ENCODE data around the gene GPR162. TPM values are rescaled to one million over a fixed set of nuclear protein-coding genes. Genes with fewer than 3 reads are reported as not detected.

The GPR162 gene
- total and polyA plus RNA-seq, 4 experiments from 2014 or later, result 0.32 TPM; not detected in 3

DNA sequence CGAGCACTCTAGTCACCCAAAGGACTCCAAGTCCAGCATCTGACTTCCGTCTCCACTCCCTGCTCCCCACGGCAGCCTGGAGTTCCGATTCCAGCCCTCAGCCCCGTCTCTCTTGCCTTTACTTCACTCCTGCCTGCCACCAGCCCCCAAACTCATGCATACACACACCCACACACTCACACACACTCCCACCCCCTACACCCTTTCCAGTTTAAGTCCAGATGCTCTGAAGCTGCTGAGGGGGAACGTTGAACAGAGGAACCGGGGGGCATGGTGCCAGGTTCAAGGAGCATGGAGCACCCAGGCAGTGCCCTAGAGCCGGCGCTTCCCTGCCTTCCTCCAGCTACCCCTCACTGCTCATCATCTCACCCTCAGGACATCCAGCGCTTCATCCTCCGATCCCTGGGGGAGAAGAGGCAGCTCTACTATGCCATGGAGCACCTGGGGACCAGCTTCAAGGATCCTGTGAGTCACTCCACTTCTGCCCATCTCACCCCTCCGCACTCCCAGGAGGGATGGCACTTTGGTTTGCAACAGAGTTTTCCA is 9.9 kb downstream of the GPR162 start:
- Histone ChIP-seq H3K27me3 (ENCODE audit: insufficient read depth, low read length) (peaks cover 10% of the 10 kb centered on the region), H3K36me3 (ENCODE audit: insufficient read depth, low read length) (no peaks in the 10 kb centered on the region), H3K27ac (ENCODE audit: low read depth, low read length) (no peak overlapping the region), H3K9me3 (ENCODE audit: control insufficient read depth in 1 of 2, low read length in 2 of 2) (no peaks in the 10 kb centered on the region), H3K4me3 (ENCODE audit: low read length in 2 of 2) (no peak overlapping the region), H3K4me1 (ENCODE audit: insufficient read depth, low read length) (peaks cover 27% of the 10 kb centered on the region)
- H3K27ac Mint-ChIP-seq, result peak overlapping the region in 2 of 7 donors; percentile 36 to 50
- no peaks in the 10 kb centered on the region for H3K9me3 Mint-ChIP-seq
- DNase-seq, result no peak
- no peaks in the 10 kb centered on the region for H3K36me3 Mint-ChIP-seq
- peak overlapping the region in 1 of 8 donors; percentile 43 for H3K4me3 Mint-ChIP-seq
- ChIA-PET POLR2A (ENCODE audit: partially characterized antibody) (no interaction called here), CTCF (ENCODE audit: partially characterized antibody) (interaction anchor here (1.2 to 18.9 kb wide), 8 partner anchors 7 to 212 kb away, joined by 3 to 303 read pairs (median 7); partner anchors contain the start of genes CD4, GPR162, LAG3 and MLF2)
- H3K27me3 Mint-ChIP-seq, result peaks cover 5 to 14% of the 10 kb centered on the region in 2 donors
- intact Hi-C loops (cut with micrococcal nuclease), result no loop called here
- H3K4me1 Mint-ChIP-seq, result peaks cover 8 to 23% (median 16%) of the 10 kb centered on the region in 4 donors

DNA sequence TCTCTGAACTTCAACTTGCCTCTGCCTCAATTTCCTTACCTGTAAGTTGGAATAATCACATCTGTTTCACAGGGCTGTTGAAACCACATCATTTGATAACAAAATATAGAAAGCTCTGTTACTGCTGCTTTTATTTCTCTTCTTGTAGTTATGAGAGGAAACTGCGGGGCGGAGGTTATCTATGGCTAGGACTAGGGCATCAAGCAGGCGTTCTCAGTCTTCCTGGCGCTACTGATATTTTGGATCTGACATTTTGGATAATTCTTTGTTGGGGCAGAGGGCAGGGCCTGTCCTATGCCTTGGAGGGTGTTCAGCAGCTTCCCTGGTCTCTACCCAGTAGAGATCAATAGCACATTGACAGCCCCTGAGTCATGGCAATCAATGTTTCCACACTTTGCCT is 10.5 kb downstream of the GPR162 start:
- ChIA-PET POLR2A (ENCODE audit: partially characterized antibody) (interaction anchor here (1.3 kb wide), 1 partner anchor 69 kb away, joined by 3 read pairs; no protein-coding TSS in a partner anchor), CTCF (ENCODE audit: partially characterized antibody) (interaction anchor here (1.0 to 18.9 kb wide), 8 partner anchors 9 to 213 kb away, joined by 3 to 303 read pairs (median 6); partner anchors contain the start of genes CD4, GPR162, LAG3 and MLF2)
- Mint-ChIP-seq H3K27me3 (peaks cover 3 to 14% of the 10 kb centered on the region in 2 donors), H3K4me3 (peak overlapping the region in 1 of 8 donors; percentile 43), H3K36me3 (no peaks in the 10 kb centered on the region), H3K9me3 (no peaks in the 10 kb centered on the region), H3K4me1 (peaks cover 8 to 23% (median 15%) of the 10 kb centered on the region in 4 donors), H3K27ac (no peak overlapping the region)
- H3K4me1 ChIP-seq (ENCODE audit: insufficient read depth, low read length), result peaks cover 25% of the 10 kb centered on the region
- no peaks in the 10 kb centered on the region for H3K36me3 ChIP-seq (ENCODE audit: insufficient read depth, low read length)
- no peak overlapping the region for H3K4me3 ChIP-seq (ENCODE audit: low read length in 2 of 2)
- H3K27me3 ChIP-seq (ENCODE audit: insufficient read depth, low read length), result peaks cover 10% of the 10 kb centered on the region
- intact Hi-C loops (cut with micrococcal nuclease), result no loop called here
- H3K27ac ChIP-seq (ENCODE audit: low read depth, low read length), result no peak overlapping the region
- no peaks in the 10 kb centered on the region for H3K9me3 ChIP-seq (ENCODE audit: control insufficient read depth in 1 of 2, low read length in 2 of 2)
- no peak for DNase-seq

DNA sequence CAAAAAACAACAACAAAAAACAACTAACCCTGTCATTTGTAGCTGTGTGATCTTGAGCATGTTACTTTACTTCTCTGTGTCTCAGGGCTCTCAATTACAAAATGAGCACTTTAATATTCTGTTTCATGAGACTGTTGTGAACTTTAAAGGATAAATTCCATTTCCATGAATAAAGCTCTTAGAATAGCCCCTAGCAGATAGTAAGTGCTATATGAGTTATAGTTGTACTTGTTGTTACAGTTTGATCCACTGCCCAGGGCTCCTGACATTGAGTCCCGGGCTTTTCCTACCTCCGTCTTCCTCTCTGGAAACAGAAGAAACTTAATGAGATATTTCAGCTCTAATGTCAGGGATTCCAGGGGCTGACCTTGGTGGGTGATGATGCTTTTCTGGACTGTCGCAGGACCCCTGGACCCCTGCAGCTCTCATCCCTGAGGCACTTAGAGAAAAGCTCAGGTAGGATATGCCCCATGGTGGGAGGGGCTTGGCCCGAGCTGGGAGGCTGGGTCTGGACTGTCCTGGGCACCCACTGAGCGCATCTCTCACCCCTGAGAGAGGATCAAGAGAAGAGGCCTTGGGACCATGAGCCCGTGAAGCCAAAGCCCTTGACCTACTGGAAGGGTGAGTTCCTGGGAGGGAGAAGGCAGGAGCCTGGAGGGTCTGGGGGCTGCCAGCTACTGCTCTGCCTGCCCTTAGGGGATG is 11.7 kb downstream of the GPR162 start:
- POLR2A ChIA-PET (ENCODE audit: partially characterized antibody), result interaction anchor here (1.2 to 1.8 kb wide), 3 partner anchors 10 to 70 kb away, joined by 3 to 7 read pairs (median 5); partner anchors contain the start of genes CDCA3 and USP5

DNA sequence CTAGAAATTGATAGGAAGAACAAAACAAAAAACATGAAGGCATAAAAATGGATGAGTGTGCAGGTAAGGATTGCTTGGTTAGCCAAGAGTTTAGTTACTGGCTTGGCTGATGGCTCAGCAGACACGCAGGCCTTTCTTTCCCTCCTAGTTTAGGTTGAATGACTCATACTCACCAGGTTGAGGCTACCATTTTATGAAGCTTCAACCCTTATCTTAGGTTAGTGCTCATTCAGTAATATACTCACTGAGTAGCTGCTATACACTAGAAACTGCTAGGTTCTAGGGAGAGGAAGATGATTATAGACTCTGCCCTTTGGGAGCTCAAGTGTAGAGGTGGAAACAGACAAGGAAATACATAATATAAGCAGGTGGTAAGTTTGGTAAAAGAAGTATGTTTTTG is 12.6 kb downstream of the GPR162 start:
- intact Hi-C loops (cut with micrococcal nuclease), result loop anchor here (2.0 kb wide), 1 partner anchor 17 kb away; the partner anchor contains the start of gene CDCA3
- Histone ChIP-seq H3K27ac (ENCODE audit: low read depth, low read length) (no peak overlapping the region), H3K4me1 (ENCODE audit: insufficient read depth, low read length) (peaks cover 14% of the 10 kb centered on the region), H3K9me3 (ENCODE audit: control insufficient read depth in 1 of 2, low read length in 2 of 2) (no peaks in the 10 kb centered on the region), H3K36me3 (ENCODE audit: insufficient read depth, low read length) (no peaks in the 10 kb centered on the region), H3K27me3 (ENCODE audit: insufficient read depth, low read length) (peaks cover 7% of the 10 kb centered on the region), H3K4me3 (ENCODE audit: low read length in 2 of 2) (no peak overlapping the region)
- Mint-ChIP-seq H3K27ac (no peak overlapping the region), H3K4me1 (peaks cover 2 to 8% (median 4%) of the 10 kb centered on the region in 4 donors), H3K36me3 (no peaks in the 10 kb centered on the region), H3K9me3 (no peaks in the 10 kb centered on the region), H3K4me3 (no peak overlapping the region), H3K27me3 (peaks cover 1 to 3% of the 10 kb centered on the region in 2 donors)
- CTCF ChIA-PET (ENCODE audit: partially characterized antibody), result interaction anchor here (0.6 to 18.9 kb wide), 21 partner anchors 8 to 262 kb away, joined by 3 to 303 read pairs (median 6); partner anchors contain the start of genes CD4, CDCA3, GPR162 and LAG3
- no peak for DNase-seq
- POLR2A ChIA-PET (ENCODE audit: partially characterized antibody), result interaction anchor here (0.7 to 3.1 kb wide), 5 partner anchors 11 to 208 kb away, joined by 3 to 20 read pairs (median 5); partner anchors contain the start of genes CDCA3, MLF2 and USP5

More for the DNA sequence above, 11.7 kb downstream of the GPR162 start:
- DNase-seq, result no peak
- no peaks in the 10 kb centered on the region for H3K36me3 Mint-ChIP-seq
- Histone ChIP-seq H3K9me3 (ENCODE audit: control insufficient read depth in 1 of 2, low read length in 2 of 2) (no peaks in the 10 kb centered on the region), H3K27me3 (ENCODE audit: insufficient read depth, low read length) (peaks cover 8% of the 10 kb centered on the region), H3K36me3 (ENCODE audit: insufficient read depth, low read length) (no peaks in the 10 kb centered on the region), H3K27ac (ENCODE audit: low read depth, low read length) (no peak overlapping the region), H3K4me1 (ENCODE audit: insufficient read depth, low read length) (peaks cover 16% of the 10 kb centered on the region), H3K4me3 (ENCODE audit: low read length in 2 of 2) (no peak overlapping the region)
- peaks cover 1 to 8% of the 10 kb centered on the region in 2 donors for H3K27me3 Mint-ChIP-seq
- no peaks in the 10 kb centered on the region for H3K9me3 Mint-ChIP-seq
- H3K4me1 Mint-ChIP-seq, result peaks cover 2 to 12% (median 7%) of the 10 kb centered on the region in 4 donors
- intact Hi-C loops (cut with micrococcal nuclease), result no loop called here
- no peak overlapping the region for H3K27ac Mint-ChIP-seq
- CTCF ChIA-PET (ENCODE audit: partially characterized antibody), result interaction anchor here (1.0 to 18.9 kb wide), 12 partner anchors 9 to 353 kb away, joined by 3 to 303 read pairs (median 7); partner anchors contain the start of genes CD4, CDCA3, GPR162 and LAG3
- peak overlapping the region in 1 of 8 donors; percentile 25 for H3K4me3 Mint-ChIP-seq

DNA sequence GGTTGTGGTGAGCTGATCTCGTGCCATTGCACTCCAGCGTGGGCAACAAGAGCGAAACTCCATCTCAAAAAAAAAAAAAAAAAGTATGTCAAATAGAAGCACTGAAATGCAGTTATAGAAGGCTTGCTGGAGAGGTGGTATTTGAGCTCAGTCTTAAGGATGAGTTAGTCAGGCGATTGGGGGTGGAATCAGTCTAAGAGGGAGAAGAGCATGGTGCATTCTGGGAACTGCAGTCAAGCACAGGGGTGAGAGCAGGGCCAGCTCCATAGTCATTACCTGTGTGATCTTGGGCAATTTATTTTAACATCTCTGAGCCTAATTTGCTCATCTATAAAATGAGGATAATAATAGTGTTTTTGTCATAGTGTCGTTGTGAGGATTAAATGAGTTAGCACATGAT is 13.3 kb downstream of the GPR162 start:
- Mint-ChIP-seq H3K27ac (peak overlapping the region in 2 of 7 donors; percentile 61 to 64), H3K4me1 (peaks cover 0 to 5% (median 2%) of the 10 kb centered on the region in 4 donors)
- no peak overlapping the region for H3K27ac ChIP-seq (ENCODE audit: low read depth, low read length)

DNA sequence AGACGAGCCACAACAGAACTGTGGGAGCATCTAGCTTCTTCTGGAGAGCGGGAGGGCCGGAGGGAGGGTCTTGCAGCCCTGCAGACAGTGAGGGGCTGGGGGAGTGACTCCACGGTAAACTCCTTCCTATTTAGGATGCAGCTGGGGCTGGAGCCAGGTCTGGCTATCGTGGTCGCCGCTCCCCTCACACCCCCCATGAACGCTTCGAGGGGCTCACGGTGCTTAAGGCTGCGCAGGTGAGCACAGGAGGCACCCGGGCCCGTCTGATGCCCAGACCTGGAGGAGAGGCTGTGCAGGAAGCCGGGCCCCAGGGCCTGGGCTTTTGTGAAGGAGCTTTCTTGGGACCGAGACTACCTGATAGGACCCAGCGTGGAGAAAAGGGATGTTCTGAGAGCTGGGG is 15.2 kb downstream of the GPR162 start:
- intact Hi-C loops (cut with micrococcal nuclease), result no loop called here
- H3K27me3 ChIP-seq (ENCODE audit: insufficient read depth, low read length), result no peaks in the 10 kb centered on the region
- Mint-ChIP-seq H3K27me3 (peaks cover 0 to 1% of the 10 kb centered on the region in 2 donors), H3K9me3 (no peaks in the 10 kb centered on the region), H3K27ac (no peak overlapping the region), H3K4me1 (peaks cover 0 to 5% (median 2%) of the 10 kb centered on the region in 4 donors), H3K4me3 (no peak overlapping the region), H3K36me3 (no peaks in the 10 kb centered on the region)
- H3K27ac ChIP-seq (ENCODE audit: low read depth, low read length), result no peak overlapping the region
- no peak for DNase-seq
- H3K4me1 ChIP-seq (ENCODE audit: insufficient read depth, low read length), result peaks cover 7% of the 10 kb centered on the region
- H3K9me3 ChIP-seq (ENCODE audit: control insufficient read depth in 1 of 2, low read length in 2 of 2), result no peaks in the 10 kb centered on the region
- H3K36me3 ChIP-seq (ENCODE audit: insufficient read depth, low read length), result no peaks in the 10 kb centered on the region
- H3K4me3 ChIP-seq (ENCODE audit: low read length in 2 of 2), result no peak overlapping the region
- CTCF ChIA-PET (ENCODE audit: partially characterized antibody), result interaction anchor here (0.9 to 18.9 kb wide), 15 partner anchors 10 to 234 kb away, joined by 3 to 303 read pairs (median 5); partner anchors contain the start of genes CD4, CDCA3, GPR162 and LAG3
- POLR2A ChIA-PET (ENCODE audit: partially characterized antibody), result interaction anchor here (1.7 to 3.1 kb wide), 3 partner anchors 15 to 84 kb away, joined by 3 to 20 read pairs (median 9); partner anchors contain the start of genes CDCA3, MLF2 and USP5

More for the DNA sequence above, 13.3 kb downstream of the GPR162 start:
- H3K4me3 Mint-ChIP-seq, result no peak overlapping the region
- no peak overlapping the region for H3K4me3 ChIP-seq (ENCODE audit: low read length in 2 of 2)
- intact Hi-C loops (cut with micrococcal nuclease), result loop anchor here (1.0 to 2.0 kb wide), 3 partner anchors 10 to 82 kb away; partner anchors contain the start of genes CDCA3 and MLF2
- H3K9me3 ChIP-seq (ENCODE audit: control insufficient read depth in 1 of 2, low read length in 2 of 2), result no peaks in the 10 kb centered on the region
- no peaks in the 10 kb centered on the region for H3K36me3 Mint-ChIP-seq
- peaks cover under 1% of the 10 kb centered on the region for H3K27me3 ChIP-seq (ENCODE audit: insufficient read depth, low read length)
- peaks cover 1 to 3% of the 10 kb centered on the region in 2 donors for H3K27me3 Mint-ChIP-seq
- peaks cover 8% of the 10 kb centered on the region for H3K4me1 ChIP-seq (ENCODE audit: insufficient read depth, low read length)
- no peaks in the 10 kb centered on the region for H3K9me3 Mint-ChIP-seq
- DNase-seq, result no peak
- H3K36me3 ChIP-seq (ENCODE audit: insufficient read depth, low read length), result no peaks in the 10 kb centered on the region
- POLR2A ChIA-PET (ENCODE audit: partially characterized antibody), result interaction anchor here (0.7 to 3.1 kb wide), 6 partner anchors 12 to 209 kb away, joined by 3 to 20 read pairs (median 4); partner anchors contain the start of genes CDCA3, MLF2 and ZNF384
- CTCF ChIA-PET (ENCODE audit: partially characterized antibody), result interaction anchor here (0.6 to 18.9 kb wide), 23 partner anchors 9 to 263 kb away, joined by 3 to 303 read pairs (median 5); partner anchors contain the start of genes CD4, CDCA3, GPR162 and LAG3

All from CD4-positive, alpha-beta memory T cell (primary cell).